H9 (cell line): ENCODE results near the gene VIT. TPM values are rescaled to one million over a fixed set of nuclear protein-coding genes. Genes with fewer than 3 reads are reported as not detected.

Experiments used
- DNase-seq: peaks from one replicate; pipeline ENCODE4 v3.0.0-alpha.2; 2017
- H2AFZ ChIP-seq: one replicate; pipeline ENCODE4 v1.6.1; 2013; ENCODE audit warnings: mild to moderate bottlenecking, low read length, control low read depth, moderate library complexity
- H2AK5ac ChIP-seq: 2 replicates; pipeline ENCODE4 v1.6.1; 2013; ENCODE audit warnings: low read length, control low read depth, mixed read lengths; ENCODE audit not compliant: insufficient read length
- H2BK120ac ChIP-seq: one replicate; pipeline ENCODE4 v1.6.1; 2013; ENCODE audit warnings: low read depth, mild to moderate bottlenecking, low read length, control low read depth, inconsistent platforms; ENCODE audit not compliant: poor library complexity, severe bottlenecking
- H2BK12ac ChIP-seq: 2 replicates; pipeline ENCODE4 v1.6.1; 2013; ENCODE audit warnings: low read length, control low read depth, mixed read lengths, low read depth; ENCODE audit not compliant: insufficient read length
- H2BK15ac ChIP-seq: 2 replicates; pipeline ENCODE4 v1.6.1; 2013; ENCODE audit warnings: low read depth, low read length, control low read depth
- H2BK20ac ChIP-seq: one replicate; pipeline ENCODE4 v1.6.1; 2013; ENCODE audit warnings: low read depth, mild to moderate bottlenecking, low read length, control low read depth, inconsistent platforms; ENCODE audit not compliant: poor library complexity, severe bottlenecking
- H2BK5ac ChIP-seq: 2 replicates; pipeline ENCODE4 v1.6.1; 2013; ENCODE audit warnings: low read length, control low read depth, mixed read lengths; ENCODE audit not compliant: insufficient read length
- H3K14ac ChIP-seq: 2 replicates; pipeline ENCODE4 v1.6.1; 2013; ENCODE audit warnings: low read length, control low read depth; ENCODE audit not compliant: insufficient read depth
- H3K18ac ChIP-seq: 2 replicates; pipeline ENCODE4 v1.6.1; 2013; ENCODE audit warnings: low read depth, mild to moderate bottlenecking, mixed read lengths, low read length, control low read depth; ENCODE audit not compliant: insufficient read length
- H3K23ac ChIP-seq: 2 replicates; pipeline ENCODE4 v1.6.1; 2013; ENCODE audit warnings: low read length, control low read depth, mixed read lengths, low read depth; ENCODE audit not compliant: insufficient read length
- H3K23me2 ChIP-seq: 2 replicates; pipeline ENCODE4 v1.6.1; 2013; ENCODE audit warnings: low read depth, mild to moderate bottlenecking, mixed read lengths, low read length, control low read depth; ENCODE audit not compliant: insufficient read length, poor library complexity, severe bottlenecking
- H3K27ac ChIP-seq: 2 replicates; pipeline ENCODE4 v1.5.1; 2013; ENCODE audit warnings: low read length, control low read depth, mixed read lengths, low read depth; ENCODE audit not compliant: insufficient read length
- H3K27me3 ChIP-seq: 2 replicates; pipeline ENCODE4 v1.6.1; 2013; ENCODE audit warnings: low read length, control low read depth, inconsistent platforms; ENCODE audit not compliant: insufficient read depth
- H3K4ac ChIP-seq: 2 replicates; pipeline ENCODE4 v1.6.1; 2013; ENCODE audit warnings: low read depth, mild to moderate bottlenecking, control low read depth, inconsistent platforms, low read length, moderate library complexity
- H3K4me1 ChIP-seq: 2 replicates; pipeline ENCODE4 v1.6.1; 2013; ENCODE audit warnings: low read length, control low read depth, inconsistent platforms; ENCODE audit not compliant: insufficient read depth
- H3K4me2 ChIP-seq: 2 replicates; pipeline ENCODE4 v1.6.1; 2013; ENCODE audit warnings: low read length, control low read depth, mixed read lengths; ENCODE audit not compliant: insufficient read length, insufficient read depth
- H3K56ac ChIP-seq: 2 replicates; pipeline ENCODE4 v1.6.1; 2013; ENCODE audit warnings: low read depth, mild to moderate bottlenecking, mixed read lengths, low read length, control low read depth; ENCODE audit not compliant: insufficient read length
- H3K79me1 ChIP-seq: 2 replicates; pipeline ENCODE4 v1.6.1; 2013; ENCODE audit warnings: low read depth, mild to moderate bottlenecking, moderate library complexity, low read length, control low read depth, inconsistent platforms; ENCODE audit not compliant: insufficient read depth, poor library complexity, severe bottlenecking
- H3K79me2 ChIP-seq: 2 replicates; pipeline ENCODE4 v1.6.1; 2013; ENCODE audit warnings: low read length, control low read depth, inconsistent platforms; ENCODE audit not compliant: insufficient read depth
- H3K9ac ChIP-seq: 2 replicates; pipeline ENCODE4 v1.6.1; 2013; ENCODE audit warnings: low read length, control low read depth, mixed read lengths; ENCODE audit not compliant: insufficient read length; ENCODE audit errors: extremely low read depth
- H3K9me3 ChIP-seq: one replicate; pipeline ENCODE4 v1.6.1; 2013; ENCODE audit warnings: low read depth, low read length, inconsistent platforms; ENCODE audit not compliant: control insufficient read depth
- H3T11ph ChIP-seq: one replicate; pipeline ENCODE4 v1.6.1; 2013; ENCODE audit warnings: mild to moderate bottlenecking, low read length, control low read depth, inconsistent platforms
- H4K20me1 ChIP-seq: one replicate; pipeline ENCODE4 v1.6.1; 2013; ENCODE audit not compliant: control insufficient read depth, insufficient read length, insufficient read depth
- H4K5ac ChIP-seq: 2 replicates; pipeline ENCODE4 v1.6.1; 2013; ENCODE audit warnings: low read depth, mild to moderate bottlenecking, mixed read lengths, low read length, control low read depth; ENCODE audit not compliant: insufficient read length
- H4K8ac ChIP-seq: replicated peaks from 2 replicates; pipeline ENCODE4 v1.6.1; 2013; ENCODE audit warnings: low read length, control low read depth, mixed read lengths, low read depth; ENCODE audit not compliant: insufficient read length
- H4K91ac ChIP-seq: 2 replicates; pipeline ENCODE4 v1.6.1; 2013; ENCODE audit warnings: low read depth, mild to moderate bottlenecking, moderate library complexity, mixed read lengths, low read length, control low read depth; ENCODE audit not compliant: insufficient read length
- H3K27ac Mint-ChIP-seq, 3 experiments: 2 replicates in 2 of 3; 3 replicates in 1 of 3; pipeline ENCODE4 v1.8.0; 2020 to 2021; ENCODE audit warnings: mixed read lengths in 3 of 3, mild to moderate bottlenecking in 1 of 3, moderate library complexity in 1 of 3
- H3K27me3 Mint-ChIP-seq: 2 replicates; pipeline ENCODE4 v1.8.0; 2021; ENCODE audit warnings: low read depth, mild to moderate bottlenecking, moderate library complexity, mixed read lengths
- H3K36me3 Mint-ChIP-seq, 3 experiments: 2 replicates in 2 of 3; 3 replicates in 1 of 3; pipeline ENCODE4 v1.8.0; 2020 to 2021; ENCODE audit warnings: low read depth in 3 of 3, mixed read lengths in 3 of 3; ENCODE audit not compliant: insufficient read depth in 1 of 3
- H3K4me1 Mint-ChIP-seq, 2 experiments: 2 replicates each; pipeline ENCODE4 v1.8.0; 2020; ENCODE audit warnings: mixed read lengths in 2 of 2
- H3K4me3 Mint-ChIP-seq, 2 experiments: 2 replicates in 1 of 2; 3 replicates in 1 of 2; pipeline ENCODE4 v1.8.0; 2020 to 2021; ENCODE audit warnings: mild to moderate bottlenecking in 2 of 2, mixed read lengths in 2 of 2, moderate library complexity in 1 of 2
- H3K9me3 Mint-ChIP-seq, 2 experiments: 2 replicates in 1 of 2; 3 replicates in 1 of 2; pipeline ENCODE4 v1.8.0; 2020; ENCODE audit warnings: mild to moderate bottlenecking in 2 of 2, mixed read lengths in 2 of 2, moderate library complexity in 1 of 2
- total RNA-seq: library from RNA; stranded (reverse); gene quantifications from 2 replicates; pipeline ENCODE4 v1.2.1, GENCODE V29; 2021
- TF ChIP-seq, protein P1 (sequence below): fragments of 200-600 bp; sonication (generic); conservative IDR thresholded peaks from 3 replicates; pipeline ENCODE4 v1.8.0; 2021; ENCODE audit warnings: antibody characterized with exemption, mild to moderate bottlenecking

VIT gene
- total RNA-seq, 1 experiment from 2014 or later = 0.15 TPM

- H4K20me1 ChIP-seq = no peaks in the 10 kb centered on the region
- no peak overlapping the region for H2BK20ac ChIP-seq
- no peak overlapping the region for H4K8ac ChIP-seq
Observed at GRCh38 chr2:36843838-36844237, 147.3 kb downstream of the VIT start.

More at GRCh38 chr2:36843838-36844237, 147.3 kb downstream of the VIT start:
- no peak overlapping the region for H2AFZ ChIP-seq
- H3T11ph ChIP-seq = no peak overlapping the region
- peaks cover 0 to 4% (median 2%) of the 10 kb centered on the region in 3 experiments; a peak in 4 of 7 replicates for H3K36me3 Mint-ChIP-seq
- H3K4me1 ChIP-seq = peaks cover 2% of the 10 kb centered on the region; the same call in 1 of the 2 replicates
- TF ChIP-seq, protein P1, sequence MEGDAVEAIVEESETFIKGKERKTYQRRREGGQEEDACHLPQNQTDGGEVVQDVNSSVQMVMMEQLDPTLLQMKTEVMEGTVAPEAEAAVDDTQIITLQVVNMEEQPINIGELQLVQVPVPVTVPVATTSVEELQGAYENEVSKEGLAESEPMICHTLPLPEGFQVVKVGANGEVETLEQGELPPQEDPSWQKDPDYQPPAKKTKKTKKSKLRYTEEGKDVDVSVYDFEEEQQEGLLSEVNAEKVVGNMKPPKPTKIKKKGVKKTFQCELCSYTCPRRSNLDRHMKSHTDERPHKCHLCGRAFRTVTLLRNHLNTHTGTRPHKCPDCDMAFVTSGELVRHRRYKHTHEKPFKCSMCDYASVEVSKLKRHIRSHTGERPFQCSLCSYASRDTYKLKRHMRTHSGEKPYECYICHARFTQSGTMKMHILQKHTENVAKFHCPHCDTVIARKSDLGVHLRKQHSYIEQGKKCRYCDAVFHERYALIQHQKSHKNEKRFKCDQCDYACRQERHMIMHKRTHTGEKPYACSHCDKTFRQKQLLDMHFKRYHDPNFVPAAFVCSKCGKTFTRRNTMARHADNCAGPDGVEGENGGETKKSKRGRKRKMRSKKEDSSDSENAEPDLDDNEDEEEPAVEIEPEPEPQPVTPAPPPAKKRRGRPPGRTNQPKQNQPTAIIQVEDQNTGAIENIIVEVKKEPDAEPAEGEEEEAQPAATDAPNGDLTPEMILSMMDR = no peak
- H3K4me3 Mint-ChIP-seq = no peak overlapping the region
- H3K18ac ChIP-seq = no peak overlapping the region
- H3K79me1 ChIP-seq = no peaks in the 10 kb centered on the region
- H3K9me3 ChIP-seq = no peaks in the 10 kb centered on the region
- H3K23ac ChIP-seq = no peak overlapping the region
- no peak overlapping the region for H3K56ac ChIP-seq
- H3K27me3 ChIP-seq = no peaks in the 10 kb centered on the region
- no peak for DNase-seq
- no peaks in the 10 kb centered on the region for H3K79me2 ChIP-seq
- H3K4me2 ChIP-seq = no peak overlapping the region
- H4K91ac ChIP-seq = no peak overlapping the region
- no peaks in the 10 kb centered on the region for H3K27me3 Mint-ChIP-seq
- H2BK5ac ChIP-seq = no peak overlapping the region
- H3K4me1 Mint-ChIP-seq = peaks cover 25 to 40% of the 10 kb centered on the region in 2 experiments
- H3K9me3 Mint-ChIP-seq = no peaks in the 10 kb centered on the region
- H3K4ac ChIP-seq = no peak overlapping the region
- no peak overlapping the region for H3K14ac ChIP-seq
- no peak overlapping the region for H2AK5ac ChIP-seq
- H3K27ac ChIP-seq = no peak overlapping the region
- H2BK15ac ChIP-seq = no peak overlapping the region
- no peak overlapping the region for H2BK120ac ChIP-seq
- H3K27ac Mint-ChIP-seq = peak overlapping the region; percentile 6 to 85 (median 60); a peak in 5 of 7 replicates
- no peak overlapping the region for H3K9ac ChIP-seq
- no peak overlapping the region for H2BK12ac ChIP-seq
- H4K5ac ChIP-seq = no peak overlapping the region
- no peaks in the 10 kb centered on the region for H3K23me2 ChIP-seq
